Measurements from ENCODE around the gene COP1. TPM values are rescaled to one million over a fixed set of nuclear protein-coding genes. Genes with fewer than 3 reads are reported as not detected.

The COP1 gene
- total and polyA plus RNA-seq, 2 of the 8 experiments (the other 6 are each of a cell fraction or from before 2014, with no cell fraction given): 26.2 to 44.9 TPM

DNA sequence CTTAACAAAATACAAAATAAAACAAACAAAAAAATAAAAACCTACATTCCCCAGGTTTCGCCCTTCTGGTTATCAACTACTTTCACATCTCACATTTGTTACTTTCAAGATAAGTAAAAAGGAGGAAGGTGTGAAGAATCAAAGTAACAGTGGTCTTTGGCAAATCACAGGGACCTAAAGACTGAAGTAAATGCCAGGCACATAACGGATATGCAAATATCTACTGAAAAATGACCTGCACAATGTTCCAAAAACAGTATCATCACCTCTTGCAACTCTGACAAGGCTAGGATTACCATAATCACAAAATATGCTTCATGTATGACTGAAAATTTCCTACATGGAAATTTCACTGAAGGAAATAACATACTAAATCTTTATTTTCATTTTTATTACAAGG is 29.3 kb downstream of the COP1 start:
- no peak overlapping the region for H3K27ac ChIP-seq (ENCODE audit: low read depth, low read length)
- no peak overlapping the region for H3K4me2 ChIP-seq (ENCODE audit: insufficient read depth in 1 of 2, low read depth in 2 of 2, low read length in 2 of 2)
- no peak overlapping the region for H3K18ac ChIP-seq (ENCODE audit: extremely low read depth, low read length)
- H3K23me2 ChIP-seq (ENCODE audit: low read depth, low read length): no peaks in the 10 kb centered on the region
- CTCF ChIA-PET (ENCODE audit: partially characterized antibody): no interaction called here
- no peak overlapping the region for H2BK120ac ChIP-seq (replicated peaks; ENCODE audit: low read depth, low read length)
- no peaks in the 10 kb centered on the region for H3K27me3 ChIP-seq (replicated peaks in 1 of 4; ENCODE audit: control insufficient read depth in 3 of 4, extremely low read depth in 1 of 4, insufficient read depth in 3 of 4, low read length in 3 of 4)
- no peak overlapping the region for H3K23ac ChIP-seq (ENCODE audit: insufficient read length)
- H2BK15ac ChIP-seq (ENCODE audit: low read length): no peak overlapping the region
- no peak overlapping the region for H4K8ac ChIP-seq (ENCODE audit: extremely low read depth, insufficient read depth, low read length)
- no peak overlapping the region for H2AFZ ChIP-seq (ENCODE audit: low read length)
- no peak for FAIRE-seq
- 0 out of 7 replicates have a peak, but pooled peaks cover 0 to 2% (median 0%) of the 10 kb centered on the region in 4 experiments for H3K4me1 ChIP-seq (replicated peaks in 1 of 4; ENCODE audit: control insufficient read depth in 3 of 4, insufficient read depth in 4 of 4, low read length in 3 of 4)
- no peak overlapping the region for H3K56ac ChIP-seq (replicated peaks; ENCODE audit: insufficient read length, low read depth, low read length)
- POLR2A ChIA-PET (ENCODE audit: partially characterized antibody): no interaction called here
- no peak overlapping the region for H2AK5ac ChIP-seq (ENCODE audit: low read depth, low read length)
- 98 to 100% methylated on average over 1 to 2 of the region's 2 CpGs for WGBS, 2 experiments (ENCODE audit: extremely low coverage in 1 of 2, insufficient coverage in 1 of 2, insufficient read length in 1 of 2, insufficient replicate concordance in 2 of 2, low coverage in 1 of 2, low lambda C conversion rate in 2 of 2, missing lambda C conversion rate in 1 of 2)
- no peak overlapping the region for H2BK5ac ChIP-seq (ENCODE audit: low read depth, low read length)
- no peak overlapping the region for H3K4ac ChIP-seq (replicated peaks; ENCODE audit: insufficient read length, low read depth, low read length)
- H4K5ac ChIP-seq (ENCODE audit: insufficient read length, low read depth, low read length): no peak overlapping the region
- peaks cover 0 to 2% of the 10 kb centered on the region in 2 experiments for H4K20me1 ChIP-seq (replicated peaks in 1 of 2; ENCODE audit: control insufficient read depth in 1 of 2, insufficient read depth in 2 of 2, low read length in 2 of 2)
- no peak overlapping the region for H2BK20ac ChIP-seq (ENCODE audit: low read length)
- H3K14ac ChIP-seq (ENCODE audit: insufficient read length): no peak overlapping the region
- H3K4me3 ChIP-seq (ENCODE audit: extremely low read depth in 1 of 4, insufficient read depth in 2 of 4, low read depth in 3 of 4, low read length in 4 of 4): no peak overlapping the region
- H4K91ac ChIP-seq (replicated peaks; ENCODE audit: insufficient read length, low read length): no peak overlapping the region
- H3K9ac ChIP-seq (replicated peaks in 1 of 4; ENCODE audit: extremely low read depth in 1 of 4, low read depth in 3 of 4, low read length in 3 of 4): no peak overlapping the region
- no peak overlapping the region for H2BK12ac ChIP-seq (ENCODE audit: low read depth, low read length)
- H3K79me2 ChIP-seq (ENCODE audit: control insufficient read depth in 1 of 2, insufficient read depth in 2 of 2, low read length in 2 of 2): peaks cover 0 to 50% of the 10 kb centered on the region in 2 experiments; a peak in 2 of 4 replicates
- no peaks in the 10 kb centered on the region for H3K9me3 ChIP-seq (ENCODE audit: insufficient read depth in 2 of 2, low read depth in 1 of 2, low read length in 1 of 2)
- peaks cover 0 to 3% (median 0%) of the 10 kb centered on the region in 4 experiments; a peak in 1 of 8 replicates for H3K36me3 ChIP-seq (ENCODE audit: control insufficient read depth in 2 of 4, insufficient read depth in 4 of 4, low read length in 3 of 4)
- peaks cover 3% of the 10 kb centered on the region; the same call in 1 of the 2 replicates for H3K79me1 ChIP-seq (ENCODE audit: low read depth, low read length)
- DNase-seq (ENCODE audit: low read depth in 1 of 2, low spot score in 2 of 2): no peak
- TF ChIP-seq ASH2L (IDR thresholded peaks at IDR 0.05; ENCODE audit: low read length) (no peak), POU5F1 (IDR thresholded peaks at IDR 0.05; ENCODE audit: low read depth, low read length) (no peak), SP2 (IDR thresholded peaks at IDR 0.05; ENCODE audit: low read length) (no peak), KDM4A (IDR thresholded peaks at IDR 0.05; ENCODE audit: low read depth, low read length, severe bottlenecking) (no peak), RXRA (IDR thresholded peaks at IDR 0.05; ENCODE audit: insufficient read depth, low read depth, low read length) (no peak), SIN3A (conservative IDR thresholded peaks at IDR 0.05 in 1 of 2, IDR thresholded peaks at IDR 0.05 in 1 of 2; ENCODE audit: low read depth in 1 of 2, low read length in 2 of 2) (no peak), ATF2 (IDR thresholded peaks at IDR 0.05; ENCODE audit: low read length) (no peak), TAF7 (optimal IDR thresholded peaks at IDR 0.05; ENCODE audit: borderline replicate concordance, low read depth, low read length) (no peak), E2F6 (IDR thresholded peaks at IDR 0.05) (no peak), GTF2F1 (IDR thresholded peaks at IDR 0.05; ENCODE audit: borderline replicate concordance, low read depth, low read length) (no peak), POLR2A (IDR thresholded peaks at IDR 0.05; ENCODE audit: control extremely low read depth in 1 of 2, low read depth in 2 of 2, low read length in 2 of 2) (no peak), KDM5A (IDR thresholded peaks at IDR 0.05; ENCODE audit: low read length) (no peak)
